ENCODE results near the gene GFER. TPM values are rescaled to one million over a fixed set of nuclear protein-coding genes. Genes with fewer than 3 reads are reported as not detected.

Gene GFER
- total and polyA plus RNA-seq, 2 of the 8 experiments (the other 6 are each of a cell fraction or from before 2014, with no cell fraction given) = 17.7 to 37.9 TPM

Small RNAs within 50 kb of the gene (small RNA-seq; reads per million reads assigned to genes)
- gene AC005363.2 (ENCODE audit: insufficient read depth) = not detected
- gene RN7SL219P (ENCODE audit: insufficient read depth) = not detected
- gene SNORA10 (ENCODE audit: insufficient read depth) = not detected
- not detected for gene SNORA64 (ENCODE audit: insufficient read depth)

Other genes starting within 250 kb of the GFER start
Only the 30 nearest of the 31 such genes appear.
- gene NME3, start 212.7 kb upstream of the GFER start, total RNA-seq (2021; fragmentation: NEBNext Ultra II Directional; extraction: Animal tissue kit (Norgen Biotek cat#: 25700)) = 70.9 and 72.5 TPM in 2 replicates
- 163 and 214 TPM in 2 replicates for gene NME3, start 212.7 kb upstream of the GFER start, polyA plus RNA-seq (2011; rRNA removed)
- gene EME2, start 211.4 kb upstream of the GFER start, total RNA-seq (2021; fragmentation: NEBNext Ultra II Directional; extraction: Animal tissue kit (Norgen Biotek cat#: 25700)) = 19.3 and 19.7 TPM in 2 replicates
- gene EME2, start 211.4 kb upstream of the GFER start, polyA plus RNA-seq (2011; rRNA removed) = 13.1 and 17.0 TPM in 2 replicates
- 252 and 267 TPM in 2 replicates for gene MRPS34, start 211.1 kb upstream of the GFER start, total RNA-seq (2021; fragmentation: NEBNext Ultra II Directional; extraction: Animal tissue kit (Norgen Biotek cat#: 25700))
- 168 and 250 TPM in 2 replicates for gene MRPS34, start 211.1 kb upstream of the GFER start, polyA plus RNA-seq (2011; rRNA removed)
- 22.5 and 25.3 TPM in 2 replicates for gene SPSB3, start 201.6 kb upstream of the GFER start, total RNA-seq (2021; fragmentation: NEBNext Ultra II Directional; extraction: Animal tissue kit (Norgen Biotek cat#: 25700))
- gene SPSB3, start 201.6 kb upstream of the GFER start, polyA plus RNA-seq (2011; rRNA removed) = 37.8 and 60.1 TPM in 2 replicates
- gene NUBP2, start 201.2 kb upstream of the GFER start, total RNA-seq (2021; fragmentation: NEBNext Ultra II Directional; extraction: Animal tissue kit (Norgen Biotek cat#: 25700)) = 68.0 and 70.3 TPM in 2 replicates
- 96.9 and 130 TPM in 2 replicates for gene NUBP2, start 201.2 kb upstream of the GFER start, polyA plus RNA-seq (2011; rRNA removed)
- not detected in 2 replicates for gene IGFALS, start 190.5 kb upstream of the GFER start, total RNA-seq (2021; fragmentation: NEBNext Ultra II Directional; extraction: Animal tissue kit (Norgen Biotek cat#: 25700))
- 0.03 TPM in 1 of 2 replicates, not detected in the other for gene IGFALS, start 190.5 kb upstream of the GFER start, polyA plus RNA-seq (2011; rRNA removed)
- gene HAGH, start 157.4 kb upstream of the GFER start, total RNA-seq (2021; fragmentation: NEBNext Ultra II Directional; extraction: Animal tissue kit (Norgen Biotek cat#: 25700)) = 28.7 and 34.4 TPM in 2 replicates
- 40.6 and 65.3 TPM in 2 replicates for gene HAGH, start 157.4 kb upstream of the GFER start, polyA plus RNA-seq (2011; rRNA removed)
- gene FAHD1, start 157.0 kb upstream of the GFER start, total RNA-seq (2021; fragmentation: NEBNext Ultra II Directional; extraction: Animal tissue kit (Norgen Biotek cat#: 25700)) = 20.4 and 20.5 TPM in 2 replicates
- gene FAHD1, start 157.0 kb upstream of the GFER start, polyA plus RNA-seq (2011; rRNA removed) = 31.9 and 47.2 TPM in 2 replicates
- 0.99 and 1.1 TPM in 2 replicates for gene MEIOB, start 112.0 kb upstream of the GFER start, total RNA-seq (2021; fragmentation: NEBNext Ultra II Directional; extraction: Animal tissue kit (Norgen Biotek cat#: 25700))
- 0.60 and 0.63 TPM in 2 replicates for gene MEIOB, start 112.0 kb upstream of the GFER start, polyA plus RNA-seq (2011; rRNA removed)
- 0.39 TPM in 1 of 2 replicates, not detected in the other for gene HS3ST6, start 65.8 kb upstream of the GFER start, total RNA-seq (2021; fragmentation: NEBNext Ultra II Directional; extraction: Animal tissue kit (Norgen Biotek cat#: 25700))
- gene HS3ST6, start 65.8 kb upstream of the GFER start, polyA plus RNA-seq (2011; rRNA removed) = 0.36 and 0.63 TPM in 2 replicates
- 28.2 and 34.1 TPM in 2 replicates for gene MSRB1, start 41.0 kb upstream of the GFER start, total RNA-seq (2021; fragmentation: NEBNext Ultra II Directional; extraction: Animal tissue kit (Norgen Biotek cat#: 25700))
- gene MSRB1, start 41.0 kb upstream of the GFER start, polyA plus RNA-seq (2011; rRNA removed) = 51.4 and 53.8 TPM in 2 replicates
- gene RPL3L, start 29.5 kb upstream of the GFER start, total RNA-seq (2021; fragmentation: NEBNext Ultra II Directional; extraction: Animal tissue kit (Norgen Biotek cat#: 25700)) = 0.19 and 0.39 TPM in 2 replicates
- 0.08 and 0.24 TPM in 2 replicates for gene RPL3L, start 29.5 kb upstream of the GFER start, polyA plus RNA-seq (2011; rRNA removed)
- gene NDUFB10, start 24.7 kb upstream of the GFER start, total RNA-seq (2021; fragmentation: NEBNext Ultra II Directional; extraction: Animal tissue kit (Norgen Biotek cat#: 25700)) = 183 and 197 TPM in 2 replicates
- gene NDUFB10, start 24.7 kb upstream of the GFER start, polyA plus RNA-seq (2011; rRNA removed) = 194 and 243 TPM in 2 replicates
- 3,974 and 4,042 TPM in 2 replicates for gene RPS2, start 19.4 kb upstream of the GFER start, total RNA-seq (2021; fragmentation: NEBNext Ultra II Directional; extraction: Animal tissue kit (Norgen Biotek cat#: 25700))
- gene RPS2, start 19.4 kb upstream of the GFER start, polyA plus RNA-seq (2011; rRNA removed) = 16,783 and 22,970 TPM in 2 replicates
- gene RNF151, start 17.3 kb upstream of the GFER start, total RNA-seq (2021; fragmentation: NEBNext Ultra II Directional; extraction: Animal tissue kit (Norgen Biotek cat#: 25700)) = not detected in 2 replicates
- 0.17 TPM in 1 of 2 replicates, not detected in the other for gene RNF151, start 17.3 kb upstream of the GFER start, polyA plus RNA-seq (2011; rRNA removed)
- gene TBL3, start 12.1 kb upstream of the GFER start, total RNA-seq (2021; fragmentation: NEBNext Ultra II Directional; extraction: Animal tissue kit (Norgen Biotek cat#: 25700)) = 65.8 and 66.8 TPM in 2 replicates
- 137 and 159 TPM in 2 replicates for gene TBL3, start 12.1 kb upstream of the GFER start, polyA plus RNA-seq (2011; rRNA removed)
- 2.5 and 3.3 TPM in 2 replicates for gene NOXO1, start 2.7 kb upstream of the GFER start, total RNA-seq (2021; fragmentation: NEBNext Ultra II Directional; extraction: Animal tissue kit (Norgen Biotek cat#: 25700))
- 1.3 and 2.6 TPM in 2 replicates for gene NOXO1, start 2.7 kb upstream of the GFER start, polyA plus RNA-seq (2011; rRNA removed)
- 36.2 and 38.8 TPM in 2 replicates for gene SYNGR3, start 5.8 kb downstream of the GFER start, total RNA-seq (2021; fragmentation: NEBNext Ultra II Directional; extraction: Animal tissue kit (Norgen Biotek cat#: 25700))
- 49.9 and 72.3 TPM in 2 replicates for gene SYNGR3, start 5.8 kb downstream of the GFER start, polyA plus RNA-seq (2011; rRNA removed)
- gene ZNF598, start 25.6 kb downstream of the GFER start, total RNA-seq (2021; fragmentation: NEBNext Ultra II Directional; extraction: Animal tissue kit (Norgen Biotek cat#: 25700)) = 47.6 and 51.7 TPM in 2 replicates
- 29.3 and 43.0 TPM in 2 replicates for gene ZNF598, start 25.6 kb downstream of the GFER start, polyA plus RNA-seq (2011; rRNA removed)
- gene NPW, start 35.6 kb downstream of the GFER start, total RNA-seq (2021; fragmentation: NEBNext Ultra II Directional; extraction: Animal tissue kit (Norgen Biotek cat#: 25700)) = 8.1 and 10.3 TPM in 2 replicates
- gene NPW, start 35.6 kb downstream of the GFER start, polyA plus RNA-seq (2011; rRNA removed) = 4.0 and 7.8 TPM in 2 replicates
- gene NHERF2, start 42.7 kb downstream of the GFER start, total RNA-seq (2021; fragmentation: NEBNext Ultra II Directional; extraction: Animal tissue kit (Norgen Biotek cat#: 25700)) = 19.3 and 19.6 TPM in 2 replicates
- 13.9 and 22.4 TPM in 2 replicates for gene NHERF2, start 42.7 kb downstream of the GFER start, polyA plus RNA-seq (2011; rRNA removed)
- gene NTHL1, start 63.6 kb downstream of the GFER start, total RNA-seq (2021; fragmentation: NEBNext Ultra II Directional; extraction: Animal tissue kit (Norgen Biotek cat#: 25700)) = 70.9 and 84.5 TPM in 2 replicates
- 150 and 209 TPM in 2 replicates for gene NTHL1, start 63.6 kb downstream of the GFER start, polyA plus RNA-seq (2011; rRNA removed)
- 91.1 and 96.6 TPM in 2 replicates for gene TSC2, start 63.8 kb downstream of the GFER start, total RNA-seq (2021; fragmentation: NEBNext Ultra II Directional; extraction: Animal tissue kit (Norgen Biotek cat#: 25700))
- 65.9 and 90.2 TPM in 2 replicates for gene TSC2, start 63.8 kb downstream of the GFER start, polyA plus RNA-seq (2011; rRNA removed)
- 52.7 and 63.5 TPM in 2 replicates for gene PKD1, start 151.7 kb downstream of the GFER start, total RNA-seq (2021; fragmentation: NEBNext Ultra II Directional; extraction: Animal tissue kit (Norgen Biotek cat#: 25700))
- 40.6 and 59.4 TPM in 2 replicates for gene PKD1, start 151.7 kb downstream of the GFER start, polyA plus RNA-seq (2011; rRNA removed)
- gene RAB26, start 164.4 kb downstream of the GFER start, total RNA-seq (2021; fragmentation: NEBNext Ultra II Directional; extraction: Animal tissue kit (Norgen Biotek cat#: 25700)) = 4.3 and 5.3 TPM in 2 replicates
- gene RAB26, start 164.4 kb downstream of the GFER start, polyA plus RNA-seq (2011; rRNA removed) = 5.4 and 6.6 TPM in 2 replicates
- gene TRAF7, start 171.6 kb downstream of the GFER start, total RNA-seq (2021; fragmentation: NEBNext Ultra II Directional; extraction: Animal tissue kit (Norgen Biotek cat#: 25700)) = 148 and 155 TPM in 2 replicates
- gene TRAF7, start 171.6 kb downstream of the GFER start, polyA plus RNA-seq (2011; rRNA removed) = 96.8 and 140 TPM in 2 replicates
- gene CASKIN1, start 212.4 kb downstream of the GFER start, total RNA-seq (2021; fragmentation: NEBNext Ultra II Directional; extraction: Animal tissue kit (Norgen Biotek cat#: 25700)) = 6.4 and 6.5 TPM in 2 replicates
- gene CASKIN1, start 212.4 kb downstream of the GFER start, polyA plus RNA-seq (2011; rRNA removed) = 1.2 and 2.7 TPM in 2 replicates
- gene MLST8, start 221.3 kb downstream of the GFER start, total RNA-seq (2021; fragmentation: NEBNext Ultra II Directional; extraction: Animal tissue kit (Norgen Biotek cat#: 25700)) = 67.6 and 69.6 TPM in 2 replicates
- 321 and 440 TPM in 2 replicates for gene MLST8, start 221.3 kb downstream of the GFER start, polyA plus RNA-seq (2011; rRNA removed)
- 6.1 and 8.5 TPM in 2 replicates for gene BRICD5, start 226.7 kb downstream of the GFER start, total RNA-seq (2021; fragmentation: NEBNext Ultra II Directional; extraction: Animal tissue kit (Norgen Biotek cat#: 25700))
- 8.6 and 14.2 TPM in 2 replicates for gene BRICD5, start 226.7 kb downstream of the GFER start, polyA plus RNA-seq (2011; rRNA removed)
- 30.9 and 32.6 TPM in 2 replicates for gene PGP, start 230.6 kb downstream of the GFER start, total RNA-seq (2021; fragmentation: NEBNext Ultra II Directional; extraction: Animal tissue kit (Norgen Biotek cat#: 25700))
- gene PGP, start 230.6 kb downstream of the GFER start, polyA plus RNA-seq (2011; rRNA removed) = 55.9 and 63.9 TPM in 2 replicates